ENCODE measurements around the gene ACTR3.
"Not testable (repeated sequence)": the region's sequence is repeated elsewhere in the genome, so short reads cannot be mapped to it uniquely, and the experiment has no call there.

Gene ACTR3

DNA sequence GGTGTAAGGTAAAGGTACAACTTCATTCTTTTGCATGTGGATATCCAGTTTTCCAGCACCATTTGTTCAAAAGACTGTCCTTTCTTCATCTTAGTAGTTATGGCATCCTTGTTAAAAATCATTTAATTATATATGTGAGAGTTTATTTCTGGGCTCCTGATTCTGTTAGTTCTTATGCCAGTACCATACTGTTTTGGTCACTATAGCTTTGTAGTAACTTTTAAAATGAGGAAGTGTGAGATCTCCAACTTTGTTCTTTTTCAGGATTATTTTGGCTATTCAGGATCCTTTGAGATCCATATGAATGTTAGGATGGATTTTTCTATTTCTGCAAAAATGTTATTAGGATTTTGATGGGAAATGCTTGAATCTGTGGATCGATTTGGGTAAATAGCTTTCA is 16.8 kb downstream of the ACTR3 start:
- no peak for DNase-seq

DNA sequence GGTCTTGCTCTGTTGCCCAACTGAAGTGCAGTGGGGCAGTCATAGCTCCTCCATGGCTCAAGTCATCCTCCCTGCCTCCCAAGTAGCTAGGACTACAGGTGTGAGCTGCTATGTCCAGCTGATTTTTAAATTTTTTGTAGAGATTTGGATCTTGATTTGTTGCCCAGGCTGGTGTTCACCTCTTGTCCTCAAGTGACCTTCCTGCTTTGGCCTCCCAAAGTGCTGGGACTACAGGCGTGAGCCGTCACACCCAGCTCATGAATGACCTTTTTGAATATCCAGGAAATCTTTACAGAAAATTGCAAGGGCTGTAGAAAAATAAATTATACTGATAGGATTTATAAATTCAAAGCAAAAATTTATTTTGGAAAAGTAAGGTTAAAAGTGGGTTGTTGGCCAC is 17.4 kb downstream of the ACTR3 start:
- DNase-seq: no peak

DNA sequence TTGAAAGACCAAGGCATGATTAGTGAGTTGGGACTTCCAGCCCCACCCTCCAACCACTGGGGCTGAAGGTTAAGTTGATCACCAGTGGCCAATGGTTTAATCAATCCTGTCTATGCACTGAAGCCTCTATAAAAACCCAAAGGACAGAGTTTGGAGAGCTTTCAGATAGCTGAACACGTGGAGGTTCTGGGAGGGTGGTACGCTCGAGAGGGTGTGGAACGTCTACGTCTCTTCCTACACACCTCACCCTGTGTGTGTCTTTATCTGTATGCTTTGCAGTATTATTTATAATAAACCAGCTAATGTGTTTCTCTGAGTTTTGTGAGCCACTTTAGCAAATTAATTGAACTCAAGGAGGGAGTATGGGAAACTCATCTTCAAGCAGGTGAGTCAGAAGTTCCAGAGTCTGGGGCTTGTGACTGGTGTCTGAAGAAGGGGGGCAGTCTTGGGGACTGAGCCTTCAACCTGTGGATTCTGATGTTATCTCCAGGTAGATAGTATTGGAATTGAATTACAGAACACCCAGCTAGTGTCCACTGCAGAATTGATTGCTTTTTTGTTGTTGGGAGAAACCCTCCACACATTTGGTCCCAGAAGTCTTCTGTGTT is 20.3 kb downstream of the ACTR3 start:
- DNase-seq: no peak

DNA sequence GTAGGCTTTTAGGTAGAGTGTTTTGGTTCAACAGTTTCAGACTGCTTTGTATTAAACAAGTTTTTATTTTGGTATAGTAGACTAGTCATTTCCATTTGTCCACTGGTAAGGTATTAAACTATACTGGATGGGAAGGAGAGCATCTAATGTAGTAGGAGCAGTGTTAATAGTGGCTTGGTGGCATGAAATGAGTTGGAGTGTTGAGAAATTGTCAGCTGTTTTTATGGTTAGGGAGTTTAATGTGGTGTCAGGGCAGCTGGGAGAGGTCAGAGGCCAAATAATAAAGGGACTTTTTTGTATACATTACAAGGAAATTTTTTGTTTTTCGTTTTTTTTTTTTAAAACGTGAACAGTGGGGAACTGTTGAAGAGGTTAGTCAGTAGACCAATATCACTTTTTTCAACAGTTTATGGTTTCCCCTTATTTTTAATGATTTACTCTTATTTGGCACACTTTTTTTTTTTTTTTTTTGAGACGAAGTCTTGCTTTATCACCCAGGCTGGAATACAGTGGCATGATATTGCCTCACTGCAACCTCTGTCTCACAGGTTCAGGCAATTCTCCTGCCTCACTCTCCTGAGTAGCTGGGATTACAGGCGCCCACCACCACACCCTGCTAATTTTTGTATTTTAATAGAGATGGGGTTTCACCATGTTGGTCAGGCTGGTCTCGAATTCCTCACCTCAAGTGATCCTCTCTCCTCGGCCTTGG is 21.2 kb downstream of the ACTR3 start:
- DNase-seq: no peak

DNA sequence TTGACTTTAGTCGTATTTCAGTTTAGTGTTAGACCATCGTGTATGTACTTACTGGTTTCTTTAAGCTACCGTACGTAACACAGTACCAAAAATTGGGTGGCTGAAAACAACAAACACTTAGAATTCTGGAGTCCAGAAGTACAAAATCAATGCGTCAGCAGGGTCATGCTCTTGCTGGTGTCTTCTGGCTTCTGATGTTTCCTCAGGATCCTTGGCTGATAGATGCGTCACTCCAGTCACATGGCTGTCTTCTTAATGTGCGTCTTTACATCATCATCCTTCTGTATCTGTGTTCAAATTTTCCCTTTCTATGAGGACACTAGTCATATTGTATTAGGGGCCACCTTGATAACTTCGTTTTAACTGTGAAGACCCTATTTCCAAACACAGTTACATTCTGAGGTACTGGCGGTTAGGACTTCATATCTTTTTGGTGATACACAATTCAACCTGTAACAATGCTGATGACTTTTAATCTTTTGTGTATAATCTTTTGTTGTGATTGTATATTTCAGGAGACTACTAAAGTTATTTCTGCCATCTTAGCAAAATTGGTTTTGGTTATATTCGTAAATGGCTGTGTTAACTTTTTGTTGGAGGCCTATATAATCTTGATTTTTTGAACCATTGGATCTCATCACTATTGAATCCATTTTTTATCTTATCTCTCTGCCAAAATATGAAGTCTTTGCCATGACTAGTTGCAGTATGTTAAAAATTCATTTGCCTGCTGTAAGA is 25.4 kb downstream of the ACTR3 start:
- no peak for DNase-seq

DNA sequence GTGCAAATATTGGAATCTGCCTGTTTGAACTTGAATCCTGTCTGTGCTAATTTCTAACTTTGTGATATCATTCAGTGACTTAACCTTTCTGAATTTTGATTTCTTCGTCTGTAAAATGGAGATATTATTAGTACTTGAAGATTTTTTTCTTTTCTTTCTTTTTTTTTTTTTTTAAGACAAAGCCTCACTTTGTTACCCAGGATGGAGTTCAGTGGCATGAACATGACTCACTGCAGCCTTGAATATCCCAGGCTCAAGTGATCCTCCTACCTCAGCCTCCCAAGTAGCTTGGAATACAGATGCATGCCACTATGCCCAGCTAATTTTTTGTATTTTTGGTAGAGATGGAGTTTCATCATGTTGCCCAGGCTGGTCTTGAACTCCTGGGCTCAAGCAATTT is 28.3 kb downstream of the ACTR3 start:
- no peak for DNase-seq

DNA sequence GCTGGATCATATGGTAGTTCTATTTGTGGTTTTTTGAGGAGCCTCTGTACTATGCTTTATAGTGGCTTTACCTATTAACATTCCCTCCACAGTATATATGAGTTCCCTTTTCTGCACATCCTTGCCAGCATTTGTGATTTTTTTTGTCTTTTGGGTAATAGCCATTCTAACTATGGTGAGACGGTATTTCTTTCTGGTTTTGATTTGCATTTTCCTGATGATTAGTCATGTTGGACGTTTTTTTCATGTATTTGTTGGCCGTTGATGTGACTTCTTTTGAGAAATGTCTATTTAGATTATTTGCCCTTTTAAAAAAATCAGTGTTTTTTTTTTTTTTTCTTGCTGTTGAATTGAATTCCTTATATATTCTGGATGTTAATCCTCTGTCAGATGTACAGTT is 31.1 kb downstream of the ACTR3 start:
- DNase-seq: no peak

DNA sequence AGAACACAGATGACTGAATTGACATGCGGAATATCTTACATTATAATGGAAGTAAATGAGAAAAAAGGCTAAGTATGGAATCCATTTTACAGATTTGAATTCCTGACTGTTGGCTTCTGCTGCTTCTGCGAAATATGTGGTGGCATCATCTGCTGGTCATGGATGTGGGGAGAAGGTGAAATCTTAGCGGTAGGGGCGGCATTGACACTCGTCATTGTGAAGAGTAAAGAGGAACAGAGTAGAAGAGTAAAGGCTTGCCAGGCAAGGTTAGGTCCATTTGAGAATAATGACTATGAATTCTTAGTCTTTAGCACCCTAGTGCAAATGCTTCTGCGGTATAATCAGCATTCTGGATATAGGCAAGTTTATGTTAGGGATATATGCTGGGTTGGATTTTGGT is 32.4 kb downstream of the ACTR3 start:
- no peak for DNase-seq

DNA sequence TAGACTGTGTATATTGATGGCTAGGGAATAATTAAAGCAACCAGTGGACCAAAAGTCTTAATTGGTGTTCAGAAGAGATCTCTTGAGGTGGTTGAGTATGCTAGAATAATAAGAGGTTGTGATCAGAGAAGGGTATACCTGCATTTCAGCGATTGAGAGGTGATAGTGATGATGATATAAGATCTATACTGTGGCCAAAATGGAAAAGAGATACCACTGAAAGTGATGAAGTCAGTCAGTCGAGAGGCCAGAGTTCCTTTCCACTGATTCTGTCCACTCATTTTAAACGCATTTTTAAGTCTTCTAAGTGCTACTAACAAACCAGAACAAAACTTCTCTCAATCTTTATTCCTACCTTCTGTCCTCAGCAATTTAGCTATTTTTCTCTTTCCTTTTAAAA is 32.9 kb downstream of the ACTR3 start:
- DNase-seq: no peak

DNA sequence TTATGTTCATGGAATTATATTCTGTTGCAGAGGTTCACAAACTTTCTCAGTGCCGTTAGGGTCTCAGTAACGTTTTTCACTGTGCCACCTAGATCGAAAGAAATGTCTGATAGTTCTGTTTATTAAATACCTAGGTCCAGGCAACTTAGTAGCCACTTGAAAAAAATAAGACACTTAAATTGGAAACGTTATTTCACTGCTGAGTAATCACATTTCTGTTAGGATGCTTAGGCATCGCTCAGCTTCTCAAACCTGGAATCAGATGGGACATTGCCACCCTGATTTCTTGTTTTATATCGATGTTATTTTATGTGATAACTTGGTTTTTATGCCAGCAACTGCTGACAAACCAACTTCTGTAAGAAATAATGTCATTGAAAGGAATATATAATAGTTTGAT is 36.0 kb downstream of the ACTR3 start:
- DNase-seq: no peak

DNA sequence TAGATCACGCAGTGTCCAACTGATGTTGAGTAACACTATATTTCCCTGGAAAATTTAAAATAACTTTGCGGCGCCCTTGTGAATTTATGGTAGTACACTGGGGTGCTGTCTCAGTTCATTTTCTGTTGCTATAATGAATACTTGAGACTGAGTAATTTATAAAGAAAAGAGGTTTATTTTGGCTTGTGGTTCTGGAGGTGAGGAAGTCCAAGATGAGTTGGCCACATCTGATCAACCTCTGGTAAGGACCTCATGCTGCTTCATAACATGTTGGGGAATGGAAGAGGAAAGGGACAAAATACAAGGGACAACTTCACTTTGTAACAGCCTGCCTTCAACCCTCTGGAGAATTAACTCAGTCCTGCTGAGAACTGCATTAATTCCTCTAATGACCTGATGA is 36.4 kb downstream of the ACTR3 start:
- DNase-seq: no peak

DNA sequence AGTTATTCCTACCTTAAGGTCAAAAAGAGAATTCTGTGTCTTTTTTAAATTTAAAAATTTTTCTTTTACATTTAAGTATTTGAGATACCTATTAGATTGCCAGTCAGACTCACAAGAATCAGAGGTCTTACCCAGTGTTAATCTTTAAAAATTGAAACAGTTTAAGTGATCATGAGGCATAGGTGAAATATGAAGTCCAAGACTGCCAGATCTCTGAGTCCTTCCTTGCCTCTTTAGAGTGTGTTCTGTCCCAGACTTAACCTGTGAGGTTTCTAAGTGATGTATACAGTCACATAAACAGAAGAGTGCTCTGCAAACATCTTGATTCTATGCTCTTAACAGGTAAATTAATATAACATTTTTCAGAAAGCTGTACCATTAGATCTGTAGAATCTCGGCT is 40.6 kb downstream of the ACTR3 start:
- DNase-seq: no peak

DNA sequence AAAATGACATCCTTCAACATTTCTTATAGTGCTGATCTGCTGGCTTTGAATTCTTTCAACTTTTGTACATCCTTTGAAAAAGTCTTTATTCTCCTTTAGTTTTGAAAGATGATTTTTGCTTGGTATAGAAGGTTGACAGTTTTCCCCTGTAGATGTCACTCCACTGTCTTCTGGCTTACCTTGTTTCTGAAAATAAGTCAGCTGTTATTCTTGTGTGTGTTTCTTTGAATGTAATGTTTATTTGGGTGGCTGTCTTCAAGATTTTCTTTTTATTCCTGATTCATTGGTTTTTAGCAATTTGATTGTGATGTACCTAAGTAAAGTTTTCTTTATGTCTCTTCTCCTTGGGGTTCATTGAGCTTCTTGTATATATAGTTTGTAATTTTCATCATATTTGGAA is 47.6 kb downstream of the ACTR3 start:
- no peak for DNase-seq

DNA sequence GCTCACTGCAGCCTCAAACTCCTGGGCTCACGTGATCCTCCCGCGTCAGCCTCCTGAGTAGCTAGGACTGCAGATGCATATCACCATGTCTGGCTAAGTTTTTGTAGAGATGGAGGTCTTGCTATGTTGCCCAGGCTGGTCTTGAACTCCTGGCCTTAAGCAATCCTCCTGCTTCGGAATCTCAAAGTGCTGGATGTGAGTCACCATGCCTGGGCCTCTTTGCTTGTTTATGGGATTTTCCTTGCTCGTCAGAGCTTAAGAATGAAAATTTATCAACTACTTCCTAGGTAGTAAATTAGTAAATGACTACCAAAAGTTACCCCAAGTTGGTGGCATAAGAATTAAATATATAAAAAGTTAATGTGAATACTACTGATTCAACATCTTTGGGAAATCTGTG is 51.0 kb downstream of the ACTR3 start:
- DNase-seq: no peak

DNA sequence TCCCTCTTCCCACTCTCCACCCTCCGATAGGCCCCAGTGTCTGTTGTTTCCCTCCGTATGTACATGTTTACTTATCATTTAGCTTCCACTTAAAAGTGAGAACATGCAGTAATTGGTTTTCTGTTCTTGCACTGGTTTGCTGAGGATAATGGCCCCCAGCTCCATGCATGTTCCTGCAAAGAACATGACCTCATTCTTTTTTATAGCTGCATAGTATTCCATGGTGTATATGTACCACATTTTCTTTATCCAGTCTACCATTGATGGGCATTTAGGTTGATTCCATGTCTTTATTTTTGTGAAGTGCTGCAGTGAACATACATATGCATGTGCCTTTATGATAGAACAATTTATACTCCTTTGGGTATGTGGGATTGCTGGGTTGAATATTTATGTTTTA is 55.9 kb downstream of the ACTR3 start:
- not testable (repeated sequence) for DNase-seq

DNA sequence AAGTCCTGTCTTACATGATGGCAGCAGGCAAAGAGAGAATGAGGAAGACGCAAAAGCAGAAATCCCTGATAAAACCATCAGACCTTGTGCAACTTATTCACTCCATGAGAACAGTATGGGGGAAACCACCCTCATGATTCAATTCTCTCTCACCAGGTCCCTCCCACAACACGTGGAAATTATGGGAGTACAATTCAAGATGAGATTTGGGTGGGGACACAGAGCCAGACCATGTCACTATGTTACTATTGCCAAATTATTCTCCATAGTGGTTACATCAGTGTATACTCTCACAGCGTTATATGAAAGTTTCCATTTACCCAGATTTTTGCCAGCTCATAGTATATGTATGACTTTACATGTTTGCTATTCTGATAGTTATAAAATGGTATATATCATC is 61.0 kb downstream of the ACTR3 start:
- DNase-seq: not testable (repeated sequence)

DNA sequence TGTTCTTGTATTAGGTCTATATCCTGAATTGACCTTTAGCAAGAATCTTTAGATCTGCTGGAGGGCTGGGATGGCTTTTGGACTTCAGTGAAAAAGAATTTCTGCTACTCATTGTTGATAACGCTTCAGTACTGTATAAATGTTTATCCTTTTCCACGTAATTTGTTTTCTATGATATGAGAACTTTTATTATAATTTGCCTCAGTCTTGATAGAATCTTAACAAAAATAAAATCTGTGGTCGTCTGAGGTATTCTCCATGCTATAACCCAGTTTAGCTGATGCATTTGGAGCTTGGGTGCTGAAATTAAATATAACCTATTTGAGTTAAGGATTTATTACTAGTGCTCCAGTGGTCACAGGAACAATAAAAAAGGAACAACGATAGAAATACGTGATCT is 71.1 kb downstream of the ACTR3 start:
- DNase-seq: no peak

DNA sequence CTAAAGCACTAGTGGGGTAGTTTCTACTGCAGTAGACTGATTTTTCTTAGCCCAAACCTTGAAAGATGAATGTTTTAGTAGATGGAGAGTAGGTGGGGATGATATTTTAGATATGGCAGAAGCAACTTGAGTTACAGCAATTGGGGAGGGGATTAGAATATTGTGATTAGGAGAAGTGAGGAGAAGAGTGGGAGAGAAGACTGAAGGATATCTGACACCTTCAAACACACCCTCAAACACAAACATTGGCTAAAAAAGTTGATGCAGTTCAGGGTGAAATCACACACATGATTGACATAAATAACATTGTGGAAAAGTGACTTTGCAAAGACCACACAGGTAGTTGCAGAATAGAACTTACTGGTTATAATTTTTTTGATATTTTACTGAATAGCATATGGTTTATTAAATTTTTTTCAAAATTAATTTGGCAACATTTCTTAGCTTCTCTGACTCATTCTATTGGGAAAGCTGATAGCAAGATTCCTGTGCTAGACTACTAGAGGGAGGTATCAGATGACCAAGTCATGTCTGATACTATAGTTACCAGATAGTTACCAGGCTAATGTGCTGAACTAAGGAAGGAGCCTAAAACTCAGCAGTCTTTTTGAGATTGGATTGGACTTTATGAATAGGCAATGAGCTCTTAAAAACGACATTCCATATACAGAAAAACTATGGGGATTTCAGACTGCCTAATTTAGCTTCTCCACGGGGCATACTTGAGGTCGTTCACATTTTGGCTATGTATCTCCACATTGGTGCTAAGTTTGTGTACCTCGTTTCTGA is 73.0 kb downstream of the ACTR3 start:
- DNase-seq: no peak

DNA sequence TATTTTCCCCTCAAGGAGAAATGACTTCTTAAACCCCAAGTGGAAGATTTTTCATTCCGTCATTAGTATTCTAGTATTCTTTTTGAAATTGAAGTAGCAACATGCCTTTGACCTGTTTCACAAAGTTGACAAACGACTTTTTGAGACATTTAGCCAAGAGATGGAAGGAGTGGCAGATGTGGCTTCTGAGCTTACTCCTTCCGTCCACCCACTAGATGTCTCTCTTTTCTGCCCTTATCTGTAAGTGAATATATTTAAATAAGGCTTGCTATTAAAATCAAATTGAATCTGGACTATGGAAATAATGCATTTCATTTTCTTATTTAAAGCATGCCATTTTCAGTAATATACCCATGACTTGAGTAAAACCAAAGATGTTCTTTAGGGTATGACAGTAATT is 74.1 kb downstream of the ACTR3 start:
- DNase-seq: no peak

DNA sequence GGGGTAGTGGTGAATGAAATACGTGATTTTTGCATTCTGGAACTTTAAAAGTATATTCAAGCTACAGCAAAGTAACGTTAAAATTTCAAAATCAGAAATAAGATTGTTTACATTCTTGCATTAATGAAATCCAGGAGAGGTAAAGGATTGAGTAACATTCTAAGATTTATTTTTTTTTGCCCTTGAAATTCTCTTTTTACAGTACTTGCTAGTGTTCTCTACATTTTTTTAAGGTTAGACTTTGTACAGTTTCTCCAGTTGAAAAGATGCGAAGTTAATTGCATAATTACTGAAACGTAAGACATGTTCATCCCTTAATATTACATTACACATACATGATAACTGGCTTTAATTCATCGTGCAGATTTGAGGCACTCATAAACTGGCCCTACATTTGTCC is 74.5 kb downstream of the ACTR3 start:
- no peak for DNase-seq

DNA sequence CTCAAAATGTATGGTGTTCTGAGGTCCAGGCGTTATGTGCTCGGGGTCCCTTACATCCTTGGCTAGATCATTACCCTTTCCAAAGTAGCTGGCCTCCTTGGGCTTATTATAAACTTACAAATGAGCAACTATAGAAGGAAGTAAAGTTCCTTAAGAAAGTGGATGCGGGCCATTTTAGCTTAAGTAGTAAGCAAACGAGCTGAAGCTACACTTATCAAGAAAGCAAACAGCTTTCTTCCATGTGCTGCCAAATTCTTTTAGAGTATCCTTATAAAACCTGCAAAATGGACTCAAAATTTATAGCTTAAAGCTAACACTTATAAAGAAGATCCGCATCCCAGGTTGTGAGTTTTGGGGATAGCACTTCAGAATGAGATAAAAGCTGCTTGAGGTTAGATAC is 75.3 kb downstream of the ACTR3 start:
- DNase-seq: no peak

DNA sequence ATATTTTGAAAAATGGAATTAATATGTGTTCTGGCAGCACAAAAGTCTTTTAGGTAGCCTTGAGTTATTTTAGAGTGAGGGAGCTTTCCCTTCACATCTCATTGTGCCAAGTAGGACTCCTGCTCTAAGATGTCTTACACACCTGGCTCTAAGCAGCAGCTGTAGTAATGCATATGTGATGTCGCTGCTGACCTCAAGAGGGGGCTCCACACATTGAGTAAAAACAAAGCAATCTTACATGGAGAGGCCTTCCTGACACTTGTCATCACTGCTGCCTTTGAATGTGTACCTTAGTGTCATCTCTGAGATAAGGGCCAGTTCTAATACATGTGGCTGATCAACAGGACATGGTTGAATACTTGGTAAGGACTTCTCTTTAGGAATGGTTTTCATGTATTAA is 75.8 kb downstream of the ACTR3 start:
- peak; percentile 5 to 14 for DNase-seq

DNA sequence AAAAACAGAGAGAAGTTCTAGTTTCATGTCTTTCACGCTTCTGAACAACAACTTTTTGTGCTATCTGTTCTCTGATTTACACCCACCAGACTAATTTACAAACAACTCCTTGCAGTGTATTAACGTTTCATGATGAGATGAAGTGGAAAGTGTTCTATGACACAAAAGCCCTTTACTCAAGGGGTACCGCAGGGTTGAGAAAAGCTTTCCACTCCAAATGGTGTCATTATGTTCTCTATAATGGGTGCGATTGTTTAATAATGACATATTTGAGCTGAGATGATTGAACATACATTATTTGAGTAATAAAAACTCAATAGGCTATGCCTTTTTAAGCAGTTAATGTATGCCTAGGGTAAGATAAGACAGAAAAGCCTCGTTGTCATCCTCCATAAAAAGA is 76.3 kb downstream of the ACTR3 start:
- DNase-seq: no peak

DNA sequence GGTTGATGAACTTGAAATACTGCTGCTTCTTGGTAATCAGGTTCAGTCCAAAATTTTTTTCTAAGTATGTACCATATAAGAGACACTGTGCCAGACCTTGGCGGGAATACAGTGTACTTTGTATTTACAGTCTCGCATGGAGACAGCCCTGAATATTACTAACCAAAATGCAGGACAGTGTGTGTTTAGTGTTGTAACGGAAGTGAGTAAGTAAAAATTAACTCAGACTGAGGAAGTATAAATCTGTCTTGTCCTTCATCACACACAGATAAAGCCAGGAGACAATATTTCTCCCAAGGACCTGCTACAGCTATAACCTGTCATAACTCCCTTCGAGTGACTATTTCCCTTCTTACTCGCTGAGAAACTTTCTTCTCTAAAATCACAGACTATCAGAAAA is 76.9 kb downstream of the ACTR3 start:
- no peak for DNase-seq

Data from SHP77 (cell line).